NCI-H2081 treated with DMSO at 0.1 percent for 48 hours (cell line): ENCODE data around the gene PPP2R1B.

ENCODE experiments used
- DNase-seq: peaks from one replicate; lab custom pipeline; 2025; lab: John Stamatoyannopoulos, UW

PPP2R1B gene

GRCh38 chr11:111748035-111748804 is 18.0 kb downstream of the PPP2R1B start:
- no peak for DNase-seq

GRCh38 chr11:111745719-111746504 is 20.3 kb downstream of the PPP2R1B start:
- no peak for DNase-seq

- DNase-seq: no peak
Observed at GRCh38 chr11:111743700-111744099, 22.5 kb downstream of the PPP2R1B start.

- no peak for DNase-seq
Observed at GRCh38 chr11:111741751-111742150, 24.4 kb downstream of the PPP2R1B start.

GRCh38 chr11:111739299-111739698 is 26.9 kb downstream of the PPP2R1B start:
- DNase-seq: no peak

- DNase-seq: no peak
Observed at GRCh38 chr11:111737444-111738210, 28.6 kb downstream of the PPP2R1B start.

- no peak for DNase-seq
Observed at GRCh38 chr11:111736621-111737443, 29.4 kb downstream of the PPP2R1B start.

GRCh38 chr11:111736181-111736590 is 30.0 kb downstream of the PPP2R1B start:
- no peak for DNase-seq

GRCh38 chr11:111735262-111736116 is 30.7 kb downstream of the PPP2R1B start:
- peak; percentile 83 for DNase-seq

- no peak for DNase-seq
Observed at GRCh38 chr11:111734954-111735261, 31.3 kb downstream of the PPP2R1B start.

- DNase-seq: no peak
Observed at GRCh38 chr11:111734101-111734953, 31.9 kb downstream of the PPP2R1B start.

- no peak for DNase-seq
Observed at GRCh38 chr11:111733611-111734088, 32.5 kb downstream of the PPP2R1B start.

- DNase-seq: no peak
Observed at GRCh38 chr11:111733016-111733415, 33.2 kb downstream of the PPP2R1B start.

- no peak for DNase-seq
Observed at GRCh38 chr11:111731821-111732220, 34.4 kb downstream of the PPP2R1B start.

GRCh38 chr11:111730871-111731591 is 35.2 kb downstream of the PPP2R1B start:
- DNase-seq: no peak

- DNase-seq: no peak
Observed at GRCh38 chr11:111729831-111730311, 36.3 kb downstream of the PPP2R1B start.

GRCh38 chr11:111729071-111729830 is 36.9 kb downstream of the PPP2R1B start:
- no peak for DNase-seq

- DNase-seq: no peak
Observed at GRCh38 chr11:111727431-111727830, 38.8 kb downstream of the PPP2R1B start.
